ENCODE results near the gene FAM219A.

GRCh38 chr9:34502891-34503290 is 44.5 kb upstream of the FAM219A start:
- no peak for TF ChIP-seq EZH2 (IDR thresholded peaks at IDR 0.05; ENCODE audit: borderline replicate concordance, low read length)
- no peak for TF ChIP-seq CTCF (conservative IDR thresholded peaks at IDR 0.05 in 1 of 2, IDR thresholded peaks at IDR 0.05 in 1 of 2; ENCODE audit: extremely low read depth in 1 of 2, insufficient read depth in 1 of 2, low read depth in 1 of 2, low read length in 2 of 2)

Data from mammary epithelial cell (primary cell).